H1 (cell line): ENCODE results near the gene RAB4B. TPM values are rescaled to one million over a fixed set of nuclear protein-coding genes. Genes with fewer than 3 reads are reported as not detected.

Experiments used
- CTCF ChIA-PET: fragments of 300-600 bp; sonication (Branson Sonifier 250); formaldehyde crosslinking; loops from one replicate; lab custom pipeline; 2021; ENCODE audit not compliant: partially characterized antibody; lab: Charles Lee
- POLR2A ChIA-PET: fragments of 300-600 bp; sonication (Branson Sonifier 250); formaldehyde crosslinking; loops from one replicate; lab custom pipeline; 2021; ENCODE audit warnings: inconsistent platforms; ENCODE audit not compliant: partially characterized antibody; lab: Charles Lee
- DNase-seq, 2 experiments: peaks; one replicate each; pipeline versions ENCODE4 v3.0.0 to v3.0.0-alpha.2; 2010 to 2022; ENCODE audit warnings: low spot score in 2 of 2, low read depth in 1 of 2, mixed read lengths in 1 of 2
- FAIRE-seq: peaks from 2 replicates; lab custom pipeline; 2011; peaks lifted over from hg19 to GRCh38; lab: Jason Lieb, UNC
- H2AFZ ChIP-seq: 2 replicates; pipeline ENCODE4 v1.8.1; 2012; ENCODE audit warnings: low read length, inconsistent platforms
- H2AK5ac ChIP-seq: 2 replicates; pipeline ENCODE4 v1.6.1; 2013; ENCODE audit warnings: low read depth, low read length
- H2BK120ac ChIP-seq: replicated peaks from 2 replicates; pipeline ENCODE3; 2013; ENCODE audit warnings: low read depth, low read length, inconsistent platforms
- H2BK12ac ChIP-seq: 2 replicates; pipeline ENCODE4 v1.6.1; 2013; ENCODE audit warnings: low read depth, low read length
- H2BK15ac ChIP-seq: 2 replicates; pipeline ENCODE4 v1.6.1; 2013; ENCODE audit warnings: low read length
- H2BK20ac ChIP-seq: 2 replicates; pipeline ENCODE4 v1.6.1; 2013; ENCODE audit warnings: low read length
- H2BK5ac ChIP-seq: 2 replicates; pipeline ENCODE4 v1.6.1; 2013; ENCODE audit warnings: low read depth, low read length
- H3K14ac ChIP-seq: 2 replicates; pipeline ENCODE4 v1.6.1; 2013; ENCODE audit warnings: inconsistent platforms; ENCODE audit not compliant: insufficient read length
- H3K18ac ChIP-seq: 2 replicates; pipeline ENCODE4 v1.6.1; 2013; ENCODE audit warnings: low read length; ENCODE audit errors: extremely low read depth
- H3K23ac ChIP-seq: 2 replicates; pipeline ENCODE4 v1.6.1; 2013; ENCODE audit warnings: inconsistent platforms; ENCODE audit not compliant: insufficient read length
- H3K23me2 ChIP-seq: 2 replicates; pipeline ENCODE4 v1.6.1; 2013; ENCODE audit warnings: low read depth, low read length
- H3K27ac ChIP-seq: 2 replicates; pipeline ENCODE4 v1.6.1; 2011; ENCODE audit warnings: low read depth, low read length, inconsistent platforms
- H3K27me3 ChIP-seq, 4 experiments: replicated peaks in 1 of 4; 1 replicate in 1 of 4; 2 replicates in 3 of 4; pipeline versions ENCODE4 v1.6.1 to v1.8.1; 2011 to 2013; ENCODE audit warnings: low read length in 3 of 4, mild to moderate bottlenecking in 3 of 4, inconsistent platforms in 2 of 4, mixed read lengths in 2 of 4, moderate library complexity in 1 of 4; ENCODE audit not compliant: control insufficient read depth in 3 of 4, insufficient read depth in 3 of 4; ENCODE audit errors: extremely low read depth in 1 of 4
- H3K36me3 ChIP-seq, 4 experiments: 2 replicates each; pipeline versions ENCODE4 v1.6.1 to v1.8.1; 2011 to 2013; ENCODE audit warnings: mild to moderate bottlenecking in 4 of 4, low read length in 3 of 4, moderate library complexity in 2 of 4, control low read depth in 1 of 4, inconsistent platforms in 1 of 4; ENCODE audit not compliant: insufficient read depth in 4 of 4, control insufficient read depth in 2 of 4
- H3K4ac ChIP-seq: replicated peaks from 2 replicates; pipeline ENCODE3; 2013; ENCODE audit warnings: low read length, low read depth, mixed read lengths, inconsistent platforms; ENCODE audit not compliant: insufficient read length
- H3K4me1 ChIP-seq, 4 experiments: replicated peaks in 1 of 4; 1 replicate in 1 of 4; 2 replicates in 3 of 4; pipeline versions ENCODE4 v1.6.1 to v1.8.1; 2011 to 2013; ENCODE audit warnings: low read length in 3 of 4, inconsistent platforms in 2 of 4, mixed read lengths in 1 of 4; ENCODE audit not compliant: insufficient read depth in 4 of 4, control insufficient read depth in 3 of 4
- H3K4me2 ChIP-seq, 2 experiments: 2 replicates each; pipeline versions ENCODE4 v1.6.1 to v1.8.1; 2011 to 2013; ENCODE audit warnings: low read depth in 2 of 2, low read length in 2 of 2, control low read depth in 1 of 2, inconsistent platforms in 1 of 2, mild to moderate bottlenecking in 1 of 2; ENCODE audit not compliant: insufficient read depth in 1 of 2
- H3K4me3 ChIP-seq, 4 experiments: fragments of 200-600, 300-600 bp in 1 of 4; sonication (generic), shearing (Covaris generic), sonication (Bioruptor Twin) in 1 of 4; 2 replicates each; pipeline versions ENCODE4 v1.5.1 to v1.8.1; 2011 to 2016; ENCODE audit warnings: low read length in 4 of 4, low read depth in 3 of 4, control low read depth in 2 of 4, inconsistent platforms in 2 of 4, mild to moderate bottlenecking in 2 of 4, mixed read lengths in 1 of 4, moderate library complexity in 1 of 4; ENCODE audit not compliant: insufficient read depth in 2 of 4; ENCODE audit errors: extremely low read depth in 1 of 4
- H3K56ac ChIP-seq: replicated peaks from 2 replicates; pipeline ENCODE3; 2013; ENCODE audit warnings: low read depth, mild to moderate bottlenecking, mixed read lengths, low read length, inconsistent platforms; ENCODE audit not compliant: insufficient read length
- H3K79me1 ChIP-seq: 2 replicates; pipeline ENCODE4 v1.6.1; 2013; ENCODE audit warnings: low read depth, low read length, control low read depth
- H3K79me2 ChIP-seq, 2 experiments: 2 replicates each; pipeline versions ENCODE4 v1.6.1 to v1.8.1; 2012 to 2013; ENCODE audit warnings: low read length in 2 of 2, mild to moderate bottlenecking in 2 of 2, inconsistent platforms in 1 of 2; ENCODE audit not compliant: insufficient read depth in 2 of 2, control insufficient read depth in 1 of 2
- H3K9ac ChIP-seq, 4 experiments: replicated peaks in 1 of 4; 1 replicate in 1 of 4; 2 replicates in 3 of 4; pipeline versions ENCODE4 v1.6.1 to v1.8.1; 2011 to 2013; ENCODE audit warnings: low read depth in 3 of 4, low read length in 3 of 4, control low read depth in 2 of 4, mild to moderate bottlenecking in 2 of 4, moderate library complexity in 2 of 4, inconsistent platforms in 1 of 4; ENCODE audit errors: extremely low read depth in 1 of 4
- H3K9me3 ChIP-seq, 2 experiments: 2 replicates each; pipeline versions ENCODE4 v1.6.1 to v1.8.1; 2012 to 2013; ENCODE audit warnings: mild to moderate bottlenecking in 2 of 2, moderate library complexity in 2 of 2, control low read depth in 1 of 2, inconsistent platforms in 1 of 2, low read depth in 1 of 2, low read length in 1 of 2, mixed read lengths in 1 of 2; ENCODE audit not compliant: insufficient read depth in 2 of 2
- H4K20me1 ChIP-seq, 2 experiments: replicated peaks in 1 of 2; 2 replicates each; pipeline versions ENCODE3 to v1.8.1; 2011 to 2013; ENCODE audit warnings: inconsistent platforms in 2 of 2, low read length in 2 of 2, mild to moderate bottlenecking in 1 of 2; ENCODE audit not compliant: insufficient read depth in 2 of 2, control insufficient read depth in 1 of 2
- H4K5ac ChIP-seq: 2 replicates; pipeline ENCODE4 v1.6.1; 2013; ENCODE audit warnings: low read length, low read depth, mixed read lengths, inconsistent platforms; ENCODE audit not compliant: insufficient read length
- H4K8ac ChIP-seq: 2 replicates; pipeline ENCODE4 v1.8.0; 2013; ENCODE audit warnings: mild to moderate bottlenecking, moderate library complexity, low read length, inconsistent platforms; ENCODE audit not compliant: insufficient read depth; ENCODE audit errors: extremely low read depth
- H4K91ac ChIP-seq: replicated peaks from 2 replicates; pipeline ENCODE3; 2013; ENCODE audit warnings: low read length, mixed read lengths, inconsistent platforms; ENCODE audit not compliant: insufficient read length
- ASH2L ChIP-seq: fragments of 200-600, 300-600 bp; sonication (generic); IDR thresholded peaks from one replicate; pipeline ENCODE4 v1.7.1; 2017; ENCODE audit warnings: low read length
- BACH1 ChIP-seq: IDR thresholded peaks from 2 replicates; pipeline ENCODE4 v1.6.1; 2012; ENCODE audit warnings: low read length, improper control_type of control experiment
- CHD2 ChIP-seq: IDR thresholded peaks from 2 replicates; pipeline ENCODE4 v1.6.1; 2012; ENCODE audit warnings: low read length, improper control_type of control experiment
- CTBP2 ChIP-seq: IDR thresholded peaks from 2 replicates; pipeline ENCODE4 v1.7.0; 2011; ENCODE audit warnings: borderline replicate concordance, mild to moderate bottlenecking, moderate library complexity, mixed read lengths, low read length; ENCODE audit not compliant: insufficient read depth, insufficient read length
- EZH2 ChIP-seq: fragments of 200-600 bp; sonication (generic); IDR thresholded peaks from 2 replicates; pipeline ENCODE4 v1.7.1; 2012; ENCODE audit warnings: low read depth, mild to moderate bottlenecking, moderate library complexity, low read length, inconsistent platforms; ENCODE audit not compliant: severe bottlenecking
- JUND ChIP-seq: IDR thresholded peaks from 2 replicates; pipeline ENCODE4 v1.6.1; 2011; ENCODE audit warnings: mild to moderate bottlenecking, improper control_type of control experiment, low read length
- KDM4A ChIP-seq: IDR thresholded peaks from one replicate; pipeline ENCODE4 v1.7.1; 2012; ENCODE audit warnings: low read depth, mild to moderate bottlenecking, moderate library complexity, low read length, inconsistent platforms; ENCODE audit not compliant: severe bottlenecking
- PHF8 ChIP-seq: fragments of 200-600 bp; sonication (generic); conservative IDR thresholded peaks from 2 replicates; pipeline ENCODE4 v1.7.1; 2012; ENCODE audit warnings: low read depth, mild to moderate bottlenecking, inconsistent platforms, low read length, moderate library complexity
- POLR2A ChIP-seq, 2 experiments: IDR thresholded peaks; 1 replicate in 1 of 2; 2 replicates in 1 of 2; pipeline ENCODE4 v1.6.1; 2011; ENCODE audit warnings: low read depth in 2 of 2, low read length in 2 of 2, mild to moderate bottlenecking in 2 of 2; ENCODE audit errors: control extremely low read depth in 1 of 2
- SAP30 ChIP-seq: fragments of 300-600 bp; sonication (generic); IDR thresholded peaks from 2 replicates; pipeline ENCODE4 v1.7.1; 2012; ENCODE audit warnings: low read length, moderate library complexity, mild to moderate bottlenecking, inconsistent platforms; ENCODE audit not compliant: insufficient read depth, insufficient replicate concordance
- SIX5 ChIP-seq: IDR thresholded peaks from 2 replicates; pipeline ENCODE4 v1.6.1; 2011; ENCODE audit warnings: mild to moderate bottlenecking, low read depth, low read length
- WGBS, 2 experiments: shearing (Covaris generic) in 1 of 2; methylation state at CpG; one replicate each; pipeline versions ENCODE4 v1.1.6 to v1.1.7; 2013 to 2015; ENCODE audit warnings: low lambda C conversion rate in 2 of 2, mixed read lengths in 2 of 2, inconsistent platforms in 1 of 2, low coverage in 1 of 2, missing lambda C conversion rate in 1 of 2; ENCODE audit not compliant: insufficient replicate concordance in 2 of 2, insufficient coverage in 1 of 2, insufficient read length in 1 of 2; ENCODE audit errors: extremely low coverage in 1 of 2, missing lambda C conversion rate in 1 of 2; 5-methylcytosine and 5-hydroxymethylcytosine counted together
- polyA plus RNA-seq, 7 experiments: library from polyadenylated mRNA; depleted of rRNA in 3 of 7; stranded (reverse) in 5 of 7; unstranded in 2 of 7; fragments of >200 nt in 5 of 7; fragments of 200-250 nt in 2 of 7; gene quantifications; 1 replicate in 5 of 7; 2 replicates in 1 of 7; 4 replicates in 1 of 7; pipeline versions ENCODE4 v1.2.1 to v1.2.3, GENCODE V29; 2011 to 2013; ENCODE audit warnings: missing spikeins in 2 of 7, mixed read lengths in 2 of 7
- total RNA-seq: library from RNA; stranded (reverse); fragmentation: NEBNext Ultra II Directional; extraction: Animal tissue kit (Norgen Biotek cat#: 25700); gene quantifications from 2 replicates; pipeline ENCODE4 v1.2.1, GENCODE V29; 2021
- TF ChIP-seq, protein P1 (sequence below), 3 experiments: IDR thresholded peaks; 1 replicate in 2 of 3; 2 replicates in 1 of 3; pipeline versions ENCODE4 v1.5.1 to v1.6.1; 2011; ENCODE audit warnings: low read length in 3 of 3, mild to moderate bottlenecking in 3 of 3, inconsistent platforms in 2 of 3, low read depth in 1 of 3, moderate library complexity in 1 of 3; ENCODE audit not compliant: insufficient read depth in 1 of 3; ENCODE audit errors: control extremely low read depth in 1 of 3

RAB4B gene
- total and polyA plus RNA-seq, 2 of the 8 experiments (the other 6 are each of a cell fraction or from before 2014, with no cell fraction given) = 15.9 to 28.6 TPM

DNA sequence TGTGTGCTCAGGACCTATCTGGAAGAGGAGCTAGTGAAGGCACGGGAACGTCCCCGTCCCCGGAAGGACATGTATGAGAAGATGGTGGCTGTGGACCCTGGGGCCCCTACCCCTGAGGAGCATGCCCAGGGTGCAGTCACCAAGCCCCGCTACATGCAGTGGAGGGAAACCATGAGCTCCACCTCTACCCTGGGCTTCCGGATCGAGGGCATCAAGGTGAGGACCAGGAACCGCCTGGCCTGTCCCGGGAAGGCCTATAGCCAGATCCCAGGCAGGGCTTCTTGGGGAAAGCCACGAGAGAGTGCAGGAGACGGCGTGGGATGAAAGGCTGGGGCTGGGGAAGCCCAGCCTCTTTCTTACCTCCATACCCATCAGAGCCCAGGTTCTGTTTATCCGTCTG is 44.9 kb upstream of the RAB4B start:
- DNase-seq (no peak), FAIRE-seq (no peak)
- Histone ChIP-seq H3K23ac (no peak overlapping the region), H4K5ac (no peak overlapping the region), H2AFZ (no peak overlapping the region), H4K91ac (no peak overlapping the region), H3K4me2 (no peak overlapping the region), H3K23me2 (no peaks in the 10 kb centered on the region), H2AK5ac (no peak overlapping the region), H3K4me3 (no peak overlapping the region), H3K79me2 (no peaks in the 10 kb centered on the region), H3K9me3 (no peaks in the 10 kb centered on the region), H2BK5ac (no peak overlapping the region), H2BK120ac (no peak overlapping the region), H3K4me1 (no peaks in the 10 kb centered on the region; a peak in 1 of 7 replicates), H4K20me1 (peaks cover 0 to 2% of the 10 kb centered on the region in 2 experiments), H3K14ac (no peak overlapping the region), H2BK12ac (no peak overlapping the region), H3K56ac (no peak overlapping the region), H3K9ac (no peak overlapping the region), H3K27ac (no peak overlapping the region), H3K18ac (no peak overlapping the region), H3K4ac (no peak overlapping the region), H3K27me3 (no peaks in the 10 kb centered on the region), H4K8ac (no peak overlapping the region), H3K79me1 (no peaks in the 10 kb centered on the region; the same call in 1 of the 2 replicates), H2BK15ac (no peak overlapping the region), H2BK20ac (no peak overlapping the region), H3K36me3 (peaks cover 4 to 31% (median 22%) of the 10 kb centered on the region in 4 experiments; a peak in 6 of 8 replicates)
- ChIA-PET CTCF (interaction anchor here (1.0 to 2.3 kb wide), 4 partner anchors 10 to 87 kb away, joined by 3 to 10 read pairs (median 4); partner anchors contain the start of genes COQ8B and ITPKC), POLR2A (interaction anchor here (1.0 to 3.0 kb wide), 6 partner anchors 10 to 91 kb away, joined by 3 to 10 read pairs (median 6); partner anchors contain the start of genes ACTMAP, COQ8B and ITPKC)
- 96% methylated on average over 12 of the region's 13 CpGs; no CpG with 5 or more reads in 1 of the 2 experiments for WGBS, 2 experiments
- TF ChIP-seq ASH2L (no peak), POLR2A (IDR thresholded peaks at IDR 0.05; ENCODE audit: control extremely low read depth in 1 of 2, low read depth in 2 of 2, low read length in 2 of 2) (no peak), EZH2 (no peak), JUND (no peak), KDM4A (no peak), CHD2 (no peak), BACH1 (no peak), SIX5 (no peak), SAP30 (no peak), CTBP2 (no peak), PHF8 (no peak)
- TF ChIP-seq, protein P1, sequence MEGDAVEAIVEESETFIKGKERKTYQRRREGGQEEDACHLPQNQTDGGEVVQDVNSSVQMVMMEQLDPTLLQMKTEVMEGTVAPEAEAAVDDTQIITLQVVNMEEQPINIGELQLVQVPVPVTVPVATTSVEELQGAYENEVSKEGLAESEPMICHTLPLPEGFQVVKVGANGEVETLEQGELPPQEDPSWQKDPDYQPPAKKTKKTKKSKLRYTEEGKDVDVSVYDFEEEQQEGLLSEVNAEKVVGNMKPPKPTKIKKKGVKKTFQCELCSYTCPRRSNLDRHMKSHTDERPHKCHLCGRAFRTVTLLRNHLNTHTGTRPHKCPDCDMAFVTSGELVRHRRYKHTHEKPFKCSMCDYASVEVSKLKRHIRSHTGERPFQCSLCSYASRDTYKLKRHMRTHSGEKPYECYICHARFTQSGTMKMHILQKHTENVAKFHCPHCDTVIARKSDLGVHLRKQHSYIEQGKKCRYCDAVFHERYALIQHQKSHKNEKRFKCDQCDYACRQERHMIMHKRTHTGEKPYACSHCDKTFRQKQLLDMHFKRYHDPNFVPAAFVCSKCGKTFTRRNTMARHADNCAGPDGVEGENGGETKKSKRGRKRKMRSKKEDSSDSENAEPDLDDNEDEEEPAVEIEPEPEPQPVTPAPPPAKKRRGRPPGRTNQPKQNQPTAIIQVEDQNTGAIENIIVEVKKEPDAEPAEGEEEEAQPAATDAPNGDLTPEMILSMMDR (IDR thresholded peaks at IDR 0.05; ENCODE audit: control extremely low read depth in 1 of 3, insufficient read depth in 1 of 3, low read depth in 1 of 3, low read length in 3 of 3) = no peak
